Stomach (tissue), 4 donors: ENCODE results near the gene RABL6.
"Not testable (repeated sequence)": the region's sequence is repeated elsewhere in the genome, so short reads cannot be mapped to it uniquely, and the experiment has no call there.

ENCODE experiments used
- CTCF ChIP-seq, 7 experiments: fragments of 450-650 bp in 4 of 7; fragments of 200-600 bp in 3 of 7; sonication (generic) in 3 of 7; IDR thresholded peaks; one replicate each; pipeline ENCODE4 v1.5.1; 2016 to 2019; ENCODE audit warnings: antibody characterized with exemption in 7 of 7, control low read depth in 2 of 7, mild to moderate bottlenecking in 1 of 7
- POLR2A ChIP-seq, 4 donors: fragments of 450-650 bp; IDR thresholded peaks; one replicate each; pipeline ENCODE4 v1.6.1; 2016; ENCODE audit warnings: antibody characterized with exemption in 4 of 4, control low read depth in 2 of 4, mild to moderate bottlenecking in 1 of 4, moderate library complexity in 1 of 4
- POLR2AphosphoS5 ChIP-seq, 3 donors: sonication (generic); formaldehyde crosslinking; IDR thresholded peaks; one replicate each; pipeline ENCODE4 v1.6.1; 2016; ENCODE audit warnings: antibody characterized with exemption in 3 of 3

GRCh38 chr9:136883670-136884069, 75.9 kb downstream of the RABL6 start:
- TF ChIP-seq CTCF, POLR2AphosphoS5, POLR2A (IDR thresholded peaks at IDR 0.05): not testable (repeated sequence)
